ENCODE data around the gene HEPACAM. TPM values are rescaled to one million over a fixed set of nuclear protein-coding genes. Genes with fewer than 3 reads are reported as not detected.
"Not testable (repeated sequence)": the region's sequence is repeated elsewhere in the genome, so short reads cannot be mapped to it uniquely, and the experiment has no call there.

The HEPACAM gene
- total RNA-seq, 1 donor, result 0.86 TPM

GRCh38 chr11:124976531-124976930 lies 40.7 kb upstream of the HEPACAM start:
- no peak for TF ChIP-seq CTCF (IDR thresholded peaks at IDR 0.05; ENCODE audit: insufficient read depth, low read depth, low read length)
- no peak overlapping the region for H3K4me3 ChIP-seq (ENCODE audit: low read depth, low read length)
- no peak for DNase-seq (ENCODE audit: low read depth)

GRCh38 chr11:124971810-124972209 lies 36.0 kb upstream of the HEPACAM start:
- no peak for TF ChIP-seq CTCF (IDR thresholded peaks at IDR 0.05; ENCODE audit: insufficient read depth, low read depth, low read length)
- H3K4me3 ChIP-seq (ENCODE audit: low read depth, low read length), result no peak overlapping the region
- DNase-seq (ENCODE audit: low read depth), result no peak

- no peak overlapping the region for H3K4me3 ChIP-seq (ENCODE audit: low read depth, low read length)
- peak; percentile 8 for TF ChIP-seq CTCF (IDR thresholded peaks at IDR 0.05; ENCODE audit: insufficient read depth, low read depth, low read length)
- DNase-seq (ENCODE audit: low read depth), result peak; percentile 45
These were observed 35.1 kb upstream of the HEPACAM start for GRCh38 chr11:124970925-124971324.

- DNase-seq (ENCODE audit: low read depth), result not testable (repeated sequence)
These were observed 32.4 kb upstream of the HEPACAM start for GRCh38 chr11:124968197-124968596.

GRCh38 chr11:124961972-124962609 lies 26.2 kb upstream of the HEPACAM start:
- TF ChIP-seq CTCF (IDR thresholded peaks at IDR 0.05; ENCODE audit: insufficient read depth, low read depth, low read length), result peak; percentile 80
- peak; percentile 83 for DNase-seq (ENCODE audit: low read depth)
- H3K4me3 ChIP-seq (ENCODE audit: low read depth, low read length), result no peak overlapping the region

More at GRCh38 chr11:124968197-124968596, 32.4 kb upstream of the HEPACAM start:
- H3K4me3 ChIP-seq (ENCODE audit: low read depth, low read length), result not testable (repeated sequence)

GRCh38 chr11:124955035-124955434 lies 19.2 kb upstream of the HEPACAM start:
- no peak for TF ChIP-seq CTCF (IDR thresholded peaks at IDR 0.05; ENCODE audit: insufficient read depth, low read depth, low read length)
- DNase-seq (ENCODE audit: low read depth), result no peak
- no peak overlapping the region for H3K4me3 ChIP-seq (ENCODE audit: low read depth, low read length)

- H3K4me3 ChIP-seq (ENCODE audit: low read depth, low read length), result peak overlapping the region; percentile 73
- no peak for DNase-seq (ENCODE audit: low read depth)
- TF ChIP-seq CTCF (IDR thresholded peaks at IDR 0.05; ENCODE audit: insufficient read depth, low read depth, low read length), result no peak
These were observed 18.7 kb upstream of the HEPACAM start for GRCh38 chr11:124954590-124954955.

Data from fibroblast of villous mesenchyme (primary cell).